A673 (cell line): ENCODE data around the gene TRDMT1. TPM values are rescaled to one million over a fixed set of nuclear protein-coding genes. Genes with fewer than 3 reads are reported as not detected.

Experiments
- BruUV-seq: library from RNA; stranded (reverse); fragments of 400-500 nt; replicated peaks from 2 replicates; lab custom pipeline; 2021; lab: Mats Ljungman, UMichigan
- CTCF ChIA-PET: fragments of 300-600 bp; sonication (Branson Sonifier 250); formaldehyde crosslinking; loops from one replicate; lab custom pipeline; 2022; ENCODE audit warnings: antibody characterized with exemption; lab: Charles Lee
- POLR2A ChIA-PET: fragments of 300-600 bp; sonication (Branson Sonifier 250); formaldehyde crosslinking; loops from one replicate; lab custom pipeline; 2022; ENCODE audit warnings: antibody characterized with exemption; ENCODE audit not compliant: low non-redundant PET; lab: Charles Lee
- DNase-seq: peaks from one replicate; pipeline ENCODE4 v3.0.0-alpha.2; 2015; ENCODE audit warnings: low spot score
- H3K27ac ChIP-seq: fragments of 200-600 bp; sonication (generic); 2 replicates; pipeline ENCODE4 v1.5.1; 2016; ENCODE audit warnings: mixed run types, low read depth, mild to moderate bottlenecking, mixed read lengths, antibody characterized with exemption, low read length; ENCODE audit not compliant: poor library complexity, severe bottlenecking
- H3K27me3 ChIP-seq: fragments of 200-600 bp; sonication (generic); replicated peaks from 2 replicates; pipeline ENCODE4 v1.6.1; 2017; ENCODE audit warnings: mixed run types, low read depth, mild to moderate bottlenecking, mixed read lengths, antibody characterized with exemption, low read length; ENCODE audit not compliant: insufficient read depth, poor library complexity
- H3K36me3 ChIP-seq: fragments of 200-600 bp; sonication (generic); 2 replicates; pipeline ENCODE4 v1.6.1; 2016; ENCODE audit warnings: mixed run types, mild to moderate bottlenecking, mixed read lengths, antibody characterized with exemption, low read length; ENCODE audit not compliant: insufficient read depth, poor library complexity, severe bottlenecking
- H3K4me1 ChIP-seq: fragments of 200-600 bp; sonication (generic); 2 replicates; pipeline ENCODE4 v1.6.1; 2017; ENCODE audit warnings: mixed run types, mild to moderate bottlenecking, mixed read lengths, antibody characterized with exemption, low read length; ENCODE audit not compliant: insufficient read depth, poor library complexity, severe bottlenecking
- H3K4me3 ChIP-seq: fragments of 200-600 bp; sonication (generic); 2 replicates; pipeline ENCODE4 v1.5.1; 2016; ENCODE audit warnings: low read depth, mixed run types, mild to moderate bottlenecking, mixed read lengths, low read length; ENCODE audit not compliant: poor library complexity, severe bottlenecking
- H3K9me3 ChIP-seq: fragments of 200-600 bp; sonication (generic); 2 replicates; pipeline ENCODE4 v1.6.1; 2016; ENCODE audit warnings: mixed run types, low read depth, mild to moderate bottlenecking, mixed read lengths, antibody characterized with exemption, low read length; ENCODE audit not compliant: poor library complexity, severe bottlenecking
- CTCF ChIP-seq: fragments of 300-800, 200-600 bp; sonication (generic); conservative IDR thresholded peaks from 2 replicates; pipeline ENCODE4 v1.5.1; 2017; ENCODE audit warnings: low read depth, mild to moderate bottlenecking, antibody characterized with exemption, low read length, moderate library complexity, mixed read lengths
- EZH2 ChIP-seq: fragments of 200-600 bp; sonication (generic); IDR thresholded peaks from 2 replicates; pipeline ENCODE4 v1.6.1; 2017; ENCODE audit warnings: borderline replicate concordance, low read depth, mild to moderate bottlenecking, mixed read lengths, antibody characterized with exemption, low read length; ENCODE audit not compliant: poor library complexity, severe bottlenecking
- intact Hi-C: fragments of 100-400 bp; cut with micrococcal nuclease; formaldehyde crosslinking; loops from one replicate; pipeline ENCODE4 v1.10.0; 2022; ENCODE audit not compliant: unreplicated experiment
- total RNA-seq: library from RNA; stranded (reverse); gene quantifications from 2 replicates; pipeline ENCODE4 v1.2.3, GENCODE V29; 2021

Gene TRDMT1
- total RNA-seq, 1 experiment from 2014 or later, result 14.0 TPM

GRCh38 chr10:17237149-17237527 lies 35.7 kb upstream of the TRDMT1 start:
- no peaks in the 10 kb centered on the region for H3K27me3 ChIP-seq
- TF ChIP-seq EZH2, result no peak
- TF ChIP-seq CTCF, result no peak
- ChIA-PET POLR2A (no interaction called here), CTCF (no interaction called here)
- H3K4me3 ChIP-seq, result no peak overlapping the region
- no peak overlapping the region for H3K27ac ChIP-seq
- intact Hi-C loops, result no loop called here
- peaks cover 63% of the 10 kb centered on the region for H3K36me3 ChIP-seq
- no peak for DNase-seq
- H3K4me1 ChIP-seq, result peaks cover 11% of the 10 kb centered on the region
- no TSS peak for BruUV-seq
- H3K9me3 ChIP-seq, result no peaks in the 10 kb centered on the region

- no peak overlapping the region for H3K27ac ChIP-seq
- intact Hi-C loops, result no loop called here
- no peaks in the 10 kb centered on the region for H3K9me3 ChIP-seq
- ChIA-PET POLR2A (no interaction called here), CTCF (no interaction called here)
- no peak for TF ChIP-seq EZH2
- no peak for TF ChIP-seq CTCF
- DNase-seq, result no peak
- BruUV-seq, result no TSS peak
- no peaks in the 10 kb centered on the region for H3K27me3 ChIP-seq
- peaks cover 16% of the 10 kb centered on the region for H3K4me1 ChIP-seq
- H3K4me3 ChIP-seq, result no peak overlapping the region
- H3K36me3 ChIP-seq, result peaks cover 69% of the 10 kb centered on the region
Measured at GRCh38 chr10:17236468-17237148, 35.1 kb upstream of the TRDMT1 start.

- TF ChIP-seq EZH2 (no peak), CTCF (peak; percentile 30)
- no peaks in the 10 kb centered on the region for H3K27me3 ChIP-seq
- peaks cover 81% of the 10 kb centered on the region for H3K36me3 ChIP-seq
- H3K9me3 ChIP-seq, result no peaks in the 10 kb centered on the region
- POLR2A ChIA-PET, result no interaction called here
- peak overlapping the region; percentile 14 for H3K27ac ChIP-seq
- H3K4me1 ChIP-seq, result peaks cover 24% of the 10 kb centered on the region
- no peak overlapping the region for H3K4me3 ChIP-seq
- no peak for DNase-seq
- intact Hi-C loops, result no loop called here
- no TSS peak for BruUV-seq
- CTCF ChIA-PET, result no interaction called here
Measured at GRCh38 chr10:17235136-17235535, 33.7 kb upstream of the TRDMT1 start.
